Measurements from ENCODE around the gene WDR74.

- TF ChIP-seq E2F5 (CRISPR knock-in tag; IDR thresholded peaks at IDR 0.05) (no peak), TEAD4 (IDR thresholded peaks at IDR 0.05; ENCODE audit: low read length) (no peak), TEAD4 (CRISPR knock-in tag; IDR thresholded peaks at IDR 0.05; ENCODE audit: borderline replicate concordance) (no peak), YY1 (IDR thresholded peaks at IDR 0.05; ENCODE audit: borderline replicate concordance in 1 of 3, control insufficient read depth in 1 of 3, extremely low read depth in 1 of 3, insufficient read depth in 3 of 3, insufficient read length in 1 of 3, insufficient replicate concordance in 2 of 3, low read depth in 1 of 3, low read length in 2 of 3) (peak in 2 of 3 experiments; percentile 65 to 83), FOXM1 (IDR thresholded peaks at IDR 0.05; ENCODE audit: low read depth) (no peak), FOXM1 (CRISPR knock-in tag; IDR thresholded peaks at IDR 0.05; ENCODE audit: low read depth) (no peak)
- TF ChIP-seq, protein P1, sequence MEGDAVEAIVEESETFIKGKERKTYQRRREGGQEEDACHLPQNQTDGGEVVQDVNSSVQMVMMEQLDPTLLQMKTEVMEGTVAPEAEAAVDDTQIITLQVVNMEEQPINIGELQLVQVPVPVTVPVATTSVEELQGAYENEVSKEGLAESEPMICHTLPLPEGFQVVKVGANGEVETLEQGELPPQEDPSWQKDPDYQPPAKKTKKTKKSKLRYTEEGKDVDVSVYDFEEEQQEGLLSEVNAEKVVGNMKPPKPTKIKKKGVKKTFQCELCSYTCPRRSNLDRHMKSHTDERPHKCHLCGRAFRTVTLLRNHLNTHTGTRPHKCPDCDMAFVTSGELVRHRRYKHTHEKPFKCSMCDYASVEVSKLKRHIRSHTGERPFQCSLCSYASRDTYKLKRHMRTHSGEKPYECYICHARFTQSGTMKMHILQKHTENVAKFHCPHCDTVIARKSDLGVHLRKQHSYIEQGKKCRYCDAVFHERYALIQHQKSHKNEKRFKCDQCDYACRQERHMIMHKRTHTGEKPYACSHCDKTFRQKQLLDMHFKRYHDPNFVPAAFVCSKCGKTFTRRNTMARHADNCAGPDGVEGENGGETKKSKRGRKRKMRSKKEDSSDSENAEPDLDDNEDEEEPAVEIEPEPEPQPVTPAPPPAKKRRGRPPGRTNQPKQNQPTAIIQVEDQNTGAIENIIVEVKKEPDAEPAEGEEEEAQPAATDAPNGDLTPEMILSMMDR (IDR thresholded peaks at IDR 0.05 in 2 of 3, conservative IDR thresholded peaks at IDR 0.05 in 1 of 3; ENCODE audit: insufficient read depth in 2 of 3, low read depth in 1 of 3, low read length in 3 of 3), result no peak
Measured at GRCh38 chr11:62805961-62806441, 33.4 kb downstream of the WDR74 start.

All from K562 (cell line).